22Rv1 (cell line): ENCODE results near the gene SARNP.

Experiments used
- H3K27ac ChIP-seq: fragments of 450-650 bp; 2 replicates; pipeline ENCODE4 v1.5.1; 2017
- ZFX ChIP-seq: fragments of 450-650 bp; IDR thresholded peaks from 2 replicates; pipeline ENCODE4 v1.6.1; 2017; ENCODE audit warnings: antibody characterized with exemption, borderline replicate concordance
- TF ChIP-seq, protein P1 (sequence below): fragments of 450-650 bp; IDR thresholded peaks from 2 replicates; pipeline ENCODE4 v1.5.1; 2017; ENCODE audit warnings: mild to moderate bottlenecking

Gene SARNP

DNA sequence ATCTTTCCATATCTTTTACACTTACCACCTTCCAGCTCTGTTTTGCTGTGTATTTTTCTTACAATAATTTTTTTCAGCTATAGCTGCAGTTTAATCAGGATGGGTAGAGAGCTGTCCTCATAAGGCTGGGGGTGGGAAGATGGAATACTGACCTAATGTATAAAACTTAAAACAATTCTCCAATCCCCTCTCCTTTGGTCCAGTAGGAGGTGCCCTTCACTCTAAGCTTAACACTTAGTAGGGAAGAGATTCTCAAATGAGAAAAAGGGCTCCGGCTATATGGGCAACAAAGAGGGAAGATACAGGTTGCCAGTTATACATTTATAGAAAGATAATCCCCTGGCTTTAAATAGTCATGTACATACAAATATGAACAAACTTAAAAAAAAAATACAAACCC lies 3.2 kb upstream of the SARNP start:
- TF ChIP-seq, protein P1, sequence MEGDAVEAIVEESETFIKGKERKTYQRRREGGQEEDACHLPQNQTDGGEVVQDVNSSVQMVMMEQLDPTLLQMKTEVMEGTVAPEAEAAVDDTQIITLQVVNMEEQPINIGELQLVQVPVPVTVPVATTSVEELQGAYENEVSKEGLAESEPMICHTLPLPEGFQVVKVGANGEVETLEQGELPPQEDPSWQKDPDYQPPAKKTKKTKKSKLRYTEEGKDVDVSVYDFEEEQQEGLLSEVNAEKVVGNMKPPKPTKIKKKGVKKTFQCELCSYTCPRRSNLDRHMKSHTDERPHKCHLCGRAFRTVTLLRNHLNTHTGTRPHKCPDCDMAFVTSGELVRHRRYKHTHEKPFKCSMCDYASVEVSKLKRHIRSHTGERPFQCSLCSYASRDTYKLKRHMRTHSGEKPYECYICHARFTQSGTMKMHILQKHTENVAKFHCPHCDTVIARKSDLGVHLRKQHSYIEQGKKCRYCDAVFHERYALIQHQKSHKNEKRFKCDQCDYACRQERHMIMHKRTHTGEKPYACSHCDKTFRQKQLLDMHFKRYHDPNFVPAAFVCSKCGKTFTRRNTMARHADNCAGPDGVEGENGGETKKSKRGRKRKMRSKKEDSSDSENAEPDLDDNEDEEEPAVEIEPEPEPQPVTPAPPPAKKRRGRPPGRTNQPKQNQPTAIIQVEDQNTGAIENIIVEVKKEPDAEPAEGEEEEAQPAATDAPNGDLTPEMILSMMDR, result peak; percentile 45
- TF ChIP-seq ZFX, result no peak
- peak overlapping the region; percentile 73; the same call in 1 of the 2 replicates for H3K27ac ChIP-seq

DNA sequence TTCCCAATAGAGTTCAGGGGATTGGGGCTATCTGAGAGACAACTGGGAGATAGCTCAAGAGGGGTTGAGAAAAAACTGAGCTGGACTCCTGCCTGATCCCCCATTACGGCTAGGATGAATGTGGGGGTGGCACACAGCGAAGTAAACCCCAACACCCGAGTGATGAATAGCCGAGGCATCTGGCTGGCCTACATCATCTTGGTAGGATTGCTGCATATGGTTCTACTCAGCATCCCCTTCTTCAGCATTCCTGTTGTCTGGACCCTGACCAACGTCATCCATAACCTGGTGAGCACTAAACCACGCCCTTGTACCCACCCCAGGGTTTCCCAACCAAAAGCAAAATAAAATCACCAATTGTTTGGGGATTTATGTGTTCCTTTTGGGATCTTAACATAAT lies 1.4 kb upstream of the SARNP start:
- H3K27ac ChIP-seq, result peak overlapping the region; percentile 73

DNA sequence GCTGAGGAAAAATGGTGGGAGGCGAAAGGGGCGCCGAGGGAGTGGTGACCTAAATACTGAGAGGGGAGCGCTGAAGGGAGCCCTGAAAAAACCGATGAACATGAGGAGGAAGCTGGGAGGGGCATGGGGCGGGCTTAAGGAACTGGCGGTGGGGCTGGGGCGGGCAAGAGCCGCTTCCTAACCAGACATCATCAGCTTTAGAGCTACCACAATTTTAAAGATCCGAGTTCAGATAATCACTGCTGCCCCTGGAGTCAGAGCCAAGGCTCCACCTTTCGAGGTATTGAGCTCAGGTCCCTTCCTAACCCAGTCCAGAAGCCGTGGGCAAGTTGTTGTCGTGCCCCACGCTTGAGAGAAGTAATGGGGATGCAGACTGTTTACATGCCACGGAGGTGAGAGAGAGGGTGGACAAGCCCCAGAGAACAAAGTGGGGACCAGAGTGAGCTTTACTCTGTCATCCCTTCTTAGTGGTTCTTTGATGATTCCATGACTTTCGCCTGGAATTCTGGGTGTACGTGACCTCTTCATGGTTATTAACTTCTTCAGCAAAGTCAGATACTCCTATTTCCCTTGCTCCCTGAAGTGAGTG lies 710 bp upstream of the SARNP start:
- TF ChIP-seq ZFX, result no peak
- TF ChIP-seq, protein P1, result no peak
- H3K27ac ChIP-seq, result peak overlapping the region; percentile 73

More for the DNA sequence above, 1.4 kb upstream of the SARNP start:
- TF ChIP-seq, protein P1, result no peak
- no peak for TF ChIP-seq ZFX

DNA sequence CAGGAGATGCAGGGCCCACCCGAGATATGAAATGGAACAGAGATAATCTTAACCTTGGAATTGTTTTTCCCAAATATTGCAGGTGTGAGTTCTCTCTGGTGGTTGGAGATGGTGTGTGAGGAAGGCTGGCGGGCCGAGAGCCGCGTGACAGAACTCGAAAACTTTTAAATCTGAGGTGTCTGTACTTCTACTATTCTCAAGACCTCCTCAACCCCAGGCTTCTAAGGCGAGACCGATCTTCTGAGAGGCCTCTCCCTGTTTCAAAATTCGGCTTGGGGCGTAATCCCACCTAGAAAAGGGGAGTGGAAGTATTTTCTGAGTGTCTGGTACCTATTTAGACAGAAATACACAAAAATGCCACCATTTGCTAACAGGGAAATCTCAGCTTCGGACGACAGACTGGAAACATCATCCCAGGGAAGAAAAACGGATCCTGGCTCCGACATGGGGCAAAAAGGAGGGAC lies 611 bp downstream of the SARNP start:
- peak overlapping the region; percentile 73 for H3K27ac ChIP-seq
- no peak for TF ChIP-seq ZFX
- TF ChIP-seq, protein P1, result no peak

DNA sequence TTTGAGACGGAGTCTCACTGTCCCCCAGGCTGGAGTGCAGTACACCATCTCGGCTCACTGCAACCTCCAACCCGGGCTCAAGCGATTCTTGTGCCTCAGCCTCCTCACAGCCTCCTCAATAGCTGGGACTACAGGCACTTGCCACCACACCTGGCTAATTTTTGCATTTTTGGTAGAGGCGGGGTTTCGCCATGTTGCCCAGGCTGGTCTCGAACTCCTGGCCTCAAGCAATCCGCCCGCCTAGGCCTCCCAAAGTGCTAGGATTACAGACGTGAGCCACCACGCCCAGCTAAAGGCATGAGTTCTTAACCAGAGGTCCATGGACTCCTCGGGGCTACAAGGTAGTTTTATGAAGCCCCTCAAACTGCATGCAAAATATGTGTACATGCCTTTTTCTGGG lies 2.1 kb downstream of the SARNP start:
- no peak overlapping the region for H3K27ac ChIP-seq
- TF ChIP-seq ZFX, result no peak
- TF ChIP-seq, protein P1, result no peak

DNA sequence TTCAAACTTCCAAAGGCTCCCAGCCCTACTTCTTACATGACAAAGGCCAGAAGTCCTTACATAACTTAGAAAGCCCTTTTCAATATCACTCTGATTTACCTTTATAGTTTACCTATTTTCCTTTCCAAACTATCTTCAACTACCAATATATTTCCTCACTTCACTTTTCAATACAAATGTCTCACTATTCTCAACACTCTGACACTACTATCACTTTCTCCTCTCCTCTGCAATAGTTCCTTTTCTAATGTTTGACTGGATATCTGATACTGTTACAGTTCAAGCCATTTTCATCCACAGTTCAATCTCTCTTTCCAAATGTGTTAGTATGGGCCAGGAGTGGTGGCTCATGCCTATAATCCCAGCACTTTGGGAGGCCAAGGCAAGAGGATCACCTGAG lies 3.3 kb downstream of the SARNP start:
- TF ChIP-seq, protein P1, result no peak
- no peak for TF ChIP-seq ZFX
- H3K27ac ChIP-seq, result no peak overlapping the region

DNA sequence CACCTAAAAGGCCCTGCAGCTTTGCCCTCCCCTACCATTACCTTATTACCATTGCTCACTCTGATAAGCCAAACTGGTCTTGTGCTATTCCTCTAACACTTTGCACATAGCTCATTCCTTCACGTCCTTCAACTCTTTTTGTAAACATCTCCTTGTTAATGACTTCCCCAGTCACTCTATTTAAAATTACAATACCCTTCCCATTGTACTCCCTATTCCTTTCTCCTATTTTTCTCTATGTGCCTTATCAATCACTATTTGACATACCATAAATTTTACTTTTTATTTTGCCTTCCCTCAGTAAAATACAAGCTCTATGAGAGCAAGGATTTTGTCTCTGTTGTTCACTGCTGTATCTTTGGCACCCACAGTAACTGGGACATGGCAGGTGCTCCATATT lies 5.4 kb downstream of the SARNP start:
- H3K27ac ChIP-seq, result no peak overlapping the region
- TF ChIP-seq ZFX, result no peak
- TF ChIP-seq, protein P1, result no peak
